HepG2 (cell line): Measurements from ENCODE around the gene CCDC57. TPM values are rescaled to one million over a fixed set of nuclear protein-coding genes. Genes with fewer than 3 reads are reported as not detected.
A peak's percentile ranks its signal among the peaks of the same experiment; 100 is the strongest.

Experiments used
- ARNT2 ChIP-seq: sonication (generic); formaldehyde crosslinking; IDR thresholded peaks from 2 replicates; pipeline ENCODE4 v1.8.0; 2022; ENCODE audit warnings: mild to moderate bottlenecking, low read depth, missing genetic modification reagents, moderate library complexity
- DNMT3B ChIP-seq: conservative IDR thresholded peaks from 2 replicates; pipeline ENCODE4 v1.6.1; 2016; ENCODE audit warnings: missing biosample characterization, control low read depth
- MEIS2 ChIP-seq: sonication (generic); formaldehyde crosslinking; IDR thresholded peaks from 2 replicates; pipeline ENCODE4 v1.9.0; 2021; ENCODE audit warnings: mild to moderate bottlenecking, missing genetic modification reagents
- NFE2L2 ChIP-seq: fragments of 150-350 bp; IDR thresholded peaks from 2 replicates; pipeline ENCODE4 v1.6.1; 2014; ENCODE audit warnings: low read length
- PAF1 ChIP-seq: IDR thresholded peaks from 2 replicates; pipeline ENCODE4 v1.6.1; 2016; ENCODE audit warnings: missing genetic modification reagents, missing compliant biosample characterization
- PCBP1 ChIP-seq: fragments of 200-400 bp; formaldehyde crosslinking; IDR thresholded peaks from 2 replicates; pipeline ENCODE4 v1.6.1; 2017; ENCODE audit warnings: mild to moderate bottlenecking, low read depth, low read length, borderline replicate concordance
- POLR2G ChIP-seq: fragments of 200-400 bp; formaldehyde crosslinking; IDR thresholded peaks from 2 replicates; pipeline ENCODE4 v1.6.1; 2018; ENCODE audit warnings: mild to moderate bottlenecking, low read depth, low read length, moderate library complexity
- PRMT3 ChIP-seq: sonication (generic); formaldehyde crosslinking; IDR thresholded peaks from 2 replicates; pipeline ENCODE4 v1.8.1; 2022; ENCODE audit warnings: low read depth, mild to moderate bottlenecking, moderate library complexity, missing genetic modification reagents, borderline replicate concordance
- SUZ12 ChIP-seq: fragments of 150-350 bp; IDR thresholded peaks from 2 replicates; pipeline ENCODE4 v1.6.1; 2014; ENCODE audit warnings: low read depth, low read length
- TGIF2 ChIP-seq: IDR thresholded peaks from 2 replicates; pipeline ENCODE4 v1.6.1; 2016; ENCODE audit warnings: control low read depth, missing compliant biosample characterization
- ZMAT3 ChIP-seq: sonication (generic); formaldehyde crosslinking; conservative IDR thresholded peaks from 2 replicates; pipeline ENCODE4 v1.7.0; 2021; ENCODE audit warnings: missing genetic modification reagents
- ZNF121 ChIP-seq: sonication (generic); formaldehyde crosslinking; IDR thresholded peaks from 2 replicates; pipeline ENCODE4 v1.5.0; 2020; ENCODE audit warnings: mild to moderate bottlenecking, missing genetic modification reagents
- ZNF296 ChIP-seq: sonication (generic); formaldehyde crosslinking; conservative IDR thresholded peaks from 2 replicates; pipeline ENCODE4 v1.5.0; 2020; ENCODE audit warnings: mild to moderate bottlenecking, missing genetic modification reagents
- ZNF790 ChIP-seq: sonication (generic); formaldehyde crosslinking; IDR thresholded peaks from 2 replicates; pipeline ENCODE4 v1.8.0; 2022; ENCODE audit warnings: missing genetic modification reagents, mild to moderate bottlenecking, borderline replicate concordance
- polyA plus RNA-seq, 8 experiments: library from polyadenylated mRNA; depleted of rRNA in 3 of 8; stranded (reverse) in 7 of 8; unstranded in 1 of 8; fragments of >200 nt; fragmentation: Illumina TruSeq in 4 of 8; extraction: Trizol in 4 of 8; gene quantifications; 2 replicates each; pipeline versions ENCODE4 v1.2.1 to v1.2.3, GENCODE V29; 2011 to 2016; ENCODE audit warnings: low read depth in 4 of 8, missing spikeins in 1 of 8, mixed read lengths in 1 of 8; ENCODE audit not compliant: insufficient read depth in 1 of 8
- total RNA-seq, 5 experiments: library from RNA; depleted of rRNA; stranded (reverse); fragments of >200 nt; fragmentation: Illumina TruSeq; extraction: Trizol; gene quantifications; 2 replicates each; pipeline ENCODE4 v1.2.3, GENCODE V29; 2016; ENCODE audit warnings: low read depth in 1 of 5
- TF ChIP-seq, protein P1 (sequence below), 2 experiments: sonication (generic) in 1 of 2; formaldehyde crosslinking in 1 of 2; IDR thresholded peaks; 2 replicates each; pipeline versions ENCODE4 v1.6.1 to v1.9.0; 2014 to 2022; ENCODE audit warnings: antibody characterized with exemption in 1 of 2, borderline replicate concordance in 1 of 2, inconsistent platforms in 1 of 2, low read depth in 1 of 2, missing genetic modification reagents in 1 of 2
- TF ChIP-seq, protein P2 (sequence below): IDR thresholded peaks from 2 replicates; pipeline ENCODE4 v1.6.1; 2016; ENCODE audit warnings: mild to moderate bottlenecking, missing biosample characterization, missing genetic modification reagents
- TF ChIP-seq, protein P3 (sequence below): sonication (generic); formaldehyde crosslinking; IDR thresholded peaks from 2 replicates; pipeline ENCODE4 v1.8.1; 2022; ENCODE audit warnings: mild to moderate bottlenecking, missing genetic modification reagents
- TF ChIP-seq, protein P4 (sequence below): sonication (generic); formaldehyde crosslinking; IDR thresholded peaks from 2 replicates; pipeline ENCODE4 v1.4.0; 2020; ENCODE audit warnings: mild to moderate bottlenecking, missing genetic modification reagents

The CCDC57 gene
- total and polyA plus RNA-seq, 2 of the 13 experiments (the other 11 are each of a cell fraction or from before 2014, with no cell fraction given) = 59.3 to 59.9 TPM

DNA sequence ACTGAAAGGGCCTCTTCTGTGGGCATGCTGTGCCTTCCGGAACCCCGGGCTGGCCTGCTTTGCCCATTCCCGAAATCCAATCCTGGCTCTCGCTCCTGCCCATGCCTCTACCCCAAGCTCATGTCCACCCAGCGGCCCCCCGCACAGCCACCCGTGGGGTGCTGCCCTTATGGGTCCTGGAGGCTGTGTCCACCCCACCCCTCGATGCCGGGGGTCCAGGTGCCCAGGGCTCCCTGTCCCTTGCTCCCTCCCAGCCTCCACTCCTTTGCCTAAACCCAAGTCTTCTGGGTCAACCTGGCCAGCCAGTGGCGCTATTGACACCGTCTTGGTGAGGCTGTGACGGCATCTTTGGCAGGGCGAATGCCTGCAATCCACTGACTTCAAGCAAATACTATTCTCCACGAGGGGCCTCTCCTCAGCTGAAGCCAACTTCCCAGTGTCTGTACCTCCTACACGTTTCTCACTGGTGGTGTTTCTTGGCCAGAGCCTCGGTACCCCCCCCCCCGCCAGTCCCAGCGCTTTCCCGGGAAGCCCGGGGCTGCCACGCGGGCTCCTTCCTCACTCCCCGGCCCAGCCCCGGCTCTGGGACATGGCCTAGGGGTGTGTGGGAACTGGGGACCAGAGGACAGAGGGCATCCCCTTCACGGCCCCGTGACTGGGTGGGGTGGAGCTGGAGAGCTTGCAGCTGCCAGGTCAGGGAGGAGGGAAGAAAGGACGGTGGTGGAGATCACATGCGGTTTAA is 134.9 kb downstream of the CCDC57 start (continued):
- TF ChIP-seq, protein P1, sequence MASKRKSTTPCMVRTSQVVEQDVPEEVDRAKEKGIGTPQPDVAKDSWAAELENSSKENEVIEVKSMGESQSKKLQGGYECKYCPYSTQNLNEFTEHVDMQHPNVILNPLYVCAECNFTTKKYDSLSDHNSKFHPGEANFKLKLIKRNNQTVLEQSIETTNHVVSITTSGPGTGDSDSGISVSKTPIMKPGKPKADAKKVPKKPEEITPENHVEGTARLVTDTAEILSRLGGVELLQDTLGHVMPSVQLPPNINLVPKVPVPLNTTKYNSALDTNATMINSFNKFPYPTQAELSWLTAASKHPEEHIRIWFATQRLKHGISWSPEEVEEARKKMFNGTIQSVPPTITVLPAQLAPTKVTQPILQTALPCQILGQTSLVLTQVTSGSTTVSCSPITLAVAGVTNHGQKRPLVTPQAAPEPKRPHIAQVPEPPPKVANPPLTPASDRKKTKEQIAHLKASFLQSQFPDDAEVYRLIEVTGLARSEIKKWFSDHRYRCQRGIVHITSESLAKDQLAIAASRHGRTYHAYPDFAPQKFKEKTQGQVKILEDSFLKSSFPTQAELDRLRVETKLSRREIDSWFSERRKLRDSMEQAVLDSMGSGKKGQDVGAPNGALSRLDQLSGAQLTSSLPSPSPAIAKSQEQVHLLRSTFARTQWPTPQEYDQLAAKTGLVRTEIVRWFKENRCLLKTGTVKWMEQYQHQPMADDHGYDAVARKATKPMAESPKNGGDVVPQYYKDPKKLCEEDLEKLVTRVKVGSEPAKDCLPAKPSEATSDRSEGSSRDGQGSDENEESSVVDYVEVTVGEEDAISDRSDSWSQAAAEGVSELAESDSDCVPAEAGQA (IDR thresholded peaks at IDR 0.05; ENCODE audit: low read depth) = no peak
- TF ChIP-seq, protein P1 (CRISPR knock-in tag; IDR thresholded peaks at IDR 0.05; ENCODE audit: borderline replicate concordance) = no peak
- no peak for TF ChIP-seq PRMT3
- peak; percentile 78 for TF ChIP-seq PAF1 (CRISPR knock-in tag)
- 0 out of 2 replicates have a peak, but pooled peaks have one; percentile 29 for TF ChIP-seq ZMAT3
- no peak for TF ChIP-seq TGIF2 (CRISPR knock-in tag)
- no peak for TF ChIP-seq ZNF296 (CRISPR knock-in tag)
- TF ChIP-seq DNMT3B = no peak
- TF ChIP-seq ARNT2 = no peak
- no peak for TF ChIP-seq ZNF121 (CRISPR knock-in tag)
- TF ChIP-seq ZNF790 (CRISPR knock-in tag) = no peak
- no peak for TF ChIP-seq SUZ12
- TF ChIP-seq, protein P2, sequence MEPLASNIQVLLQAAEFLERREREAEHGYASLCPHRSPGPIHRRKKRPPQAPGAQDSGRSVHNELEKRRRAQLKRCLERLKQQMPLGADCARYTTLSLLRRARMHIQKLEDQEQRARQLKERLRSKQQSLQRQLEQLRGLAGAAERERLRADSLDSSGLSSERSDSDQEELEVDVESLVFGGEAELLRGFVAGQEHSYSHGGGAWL = no peak
- TF ChIP-seq POLR2G = peak; percentile 2; the same call in 1 of the 2 replicates
- TF ChIP-seq, protein P3, sequence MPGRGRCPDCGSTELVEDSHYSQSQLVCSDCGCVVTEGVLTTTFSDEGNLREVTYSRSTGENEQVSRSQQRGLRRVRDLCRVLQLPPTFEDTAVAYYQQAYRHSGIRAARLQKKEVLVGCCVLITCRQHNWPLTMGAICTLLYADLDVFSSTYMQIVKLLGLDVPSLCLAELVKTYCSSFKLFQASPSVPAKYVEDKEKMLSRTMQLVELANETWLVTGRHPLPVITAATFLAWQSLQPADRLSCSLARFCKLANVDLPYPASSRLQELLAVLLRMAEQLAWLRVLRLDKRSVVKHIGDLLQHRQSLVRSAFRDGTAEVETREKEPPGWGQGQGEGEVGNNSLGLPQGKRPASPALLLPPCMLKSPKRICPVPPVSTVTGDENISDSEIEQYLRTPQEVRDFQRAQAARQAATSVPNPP (CRISPR knock-in tag) = peak; percentile 38; the same call in 1 of the 2 replicates
- TF ChIP-seq PCBP1 = 0 out of 2 replicates have a peak, but pooled peaks have one; percentile 37
- no peak for TF ChIP-seq NFE2L2
- TF ChIP-seq, protein P4, sequence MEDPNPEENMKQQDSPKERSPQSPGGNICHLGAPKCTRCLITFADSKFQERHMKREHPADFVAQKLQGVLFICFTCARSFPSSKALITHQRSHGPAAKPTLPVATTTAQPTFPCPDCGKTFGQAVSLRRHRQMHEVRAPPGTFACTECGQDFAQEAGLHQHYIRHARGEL = no peak
- no peak for TF ChIP-seq MEIS2 (CRISPR knock-in tag)
